GM23248 (cell line): ENCODE data around the gene MSANTD1. TPM values are rescaled to one million over a fixed set of nuclear protein-coding genes. Genes with fewer than 3 reads are reported as not detected.

Source experiments
- DNase-seq: peaks from one replicate; pipeline ENCODE4 v3.0.0-alpha.2; 2015
- H2AFZ ChIP-seq: fragments of 200-600 bp; sonication (generic); 2 replicates; pipeline ENCODE4 v1.6.1; 2016; ENCODE audit warnings: antibody characterized with exemption
- H3F3A ChIP-seq: fragments of 200-600 bp; sonication (generic); 2 replicates; pipeline ENCODE4 v1.6.1; 2016; ENCODE audit warnings: mild to moderate bottlenecking, antibody characterized with exemption, mixed run types; ENCODE audit not compliant: insufficient read depth
- H3K27ac ChIP-seq: fragments of 200-600 bp; sonication (generic); 2 replicates; pipeline ENCODE4 v1.5.1; 2016; ENCODE audit warnings: mild to moderate bottlenecking
- H3K27me3 ChIP-seq: fragments of 200-600 bp; sonication (generic); replicated peaks from 2 replicates; pipeline ENCODE4 v1.6.1; 2016; ENCODE audit warnings: mild to moderate bottlenecking; ENCODE audit not compliant: insufficient read depth
- H3K36me3 ChIP-seq: fragments of 200-600 bp; sonication (generic); 2 replicates; pipeline ENCODE4 v1.6.1; 2016; ENCODE audit warnings: low read depth, mild to moderate bottlenecking
- H3K4me1 ChIP-seq: fragments of 200-600 bp; sonication (generic); 2 replicates; pipeline ENCODE4 v1.6.1; 2016; ENCODE audit warnings: mild to moderate bottlenecking; ENCODE audit not compliant: insufficient read depth
- H3K4me2 ChIP-seq: fragments of 200-600 bp; sonication (generic); one replicate; pipeline ENCODE4 v1.6.1; 2016; ENCODE audit warnings: mild to moderate bottlenecking; ENCODE audit not compliant: unreplicated experiment
- H3K4me3 ChIP-seq: fragments of 200-600 bp; sonication (generic); 2 replicates; pipeline ENCODE4 v1.5.1; 2016; ENCODE audit warnings: mild to moderate bottlenecking
- H3K79me2 ChIP-seq: fragments of 200-600 bp; sonication (generic); 2 replicates; pipeline ENCODE4 v1.6.1; 2016; ENCODE audit warnings: mild to moderate bottlenecking; ENCODE audit not compliant: insufficient read depth
- H3K9ac ChIP-seq: fragments of 200-600 bp; sonication (generic); 2 replicates; pipeline ENCODE4 v1.6.1; 2016; ENCODE audit warnings: mild to moderate bottlenecking
- H3K9me2 ChIP-seq: fragments of 200-600 bp; sonication (generic); 2 replicates; pipeline ENCODE4 v1.6.1; 2016; ENCODE audit warnings: mixed run types, mild to moderate bottlenecking, moderate library complexity; ENCODE audit not compliant: insufficient read depth
- H3K9me3 ChIP-seq: fragments of 200-600 bp; sonication (generic); one replicate; pipeline ENCODE4 v1.6.1; 2017; ENCODE audit warnings: low read depth
- H4K20me1 ChIP-seq: fragments of 200-600 bp; sonication (generic); 2 replicates; pipeline ENCODE4 v1.6.0; 2016; ENCODE audit not compliant: insufficient read depth
- EZH2 ChIP-seq: fragments of 200-600 bp; sonication (generic); IDR thresholded peaks from 2 replicates; pipeline ENCODE4 v1.6.1; 2018; ENCODE audit warnings: antibody characterized with exemption, mild to moderate bottlenecking; ENCODE audit not compliant: insufficient read depth, poor library complexity, severe bottlenecking
- EZH2phosphoT487 ChIP-seq: fragments of 200-600 bp; sonication (generic); IDR thresholded peaks from 2 replicates; pipeline ENCODE4 v1.6.1; 2018; ENCODE audit warnings: antibody characterized with exemption, moderate library complexity, mild to moderate bottlenecking, low read depth; ENCODE audit not compliant: insufficient read depth
- WGBS, 2 experiments: methylation state at CpG; one replicate each; pipeline ENCODE4 v1.1.6; 2015 to 2017; ENCODE audit warnings: low lambda C conversion rate in 2 of 2, low coverage in 1 of 2; ENCODE audit errors: missing lambda C conversion rate in 2 of 2; 5-methylcytosine and 5-hydroxymethylcytosine counted together
- in situ Hi-C: fragments of 300-500 bp; cut with MboI; formaldehyde crosslinking; loops from 2 replicates; pipeline ENCODE4 v1.15.0; 2020
- polyA plus RNA-seq: library from polyadenylated mRNA; unstranded; fragments of >200 nt; fragmentation: Nextera tagmentation; extraction: Ambion mirVana; gene quantifications from 2 replicates; pipeline ENCODE4 v1.2.1, GENCODE V29; 2016
- total RNA-seq: library from RNA; depleted of rRNA; stranded (reverse); fragments of >200 nt; shearing (Covaris generic); gene quantifications from 2 replicates; pipeline ENCODE4 v1.2.3, GENCODE V29; 2014

MSANTD1 gene
- total and polyA plus RNA-seq, 2 experiments from 2014 or later = not detected

GRCh38 chr4:3206439-3207100 lies 42.4 kb upstream of the MSANTD1 start:
- Histone ChIP-seq H3K27me3 (no peaks in the 10 kb centered on the region), H2AFZ (no peak overlapping the region), H3K4me2 (no peak overlapping the region), H3K36me3 (peaks cover 24% of the 10 kb centered on the region), H3K4me3 (no peak overlapping the region), H3K9me2 (no peaks in the 10 kb centered on the region), H3F3A (peaks cover 22% of the 10 kb centered on the region), H3K9me3 (no peaks in the 10 kb centered on the region), H3K9ac (no peak overlapping the region), H4K20me1 (no peaks in the 10 kb centered on the region), H3K79me2 (no peaks in the 10 kb centered on the region), H3K4me1 (peaks cover 18% of the 10 kb centered on the region), H3K27ac (no peak overlapping the region)
- no peak for TF ChIP-seq EZH2phosphoT487
- TF ChIP-seq EZH2 = no peak
- no peak for DNase-seq
- 98% methylated on average over 18 of the region's 18 CpGs for WGBS, 2 experiments
- in situ Hi-C loops = no loop called here

- DNase-seq = peak; percentile 47
- TF ChIP-seq EZH2 (no peak), EZH2phosphoT487 (no peak)
- no peaks in the 10 kb centered on the region for H3K27me3 ChIP-seq
- H4K20me1 ChIP-seq = no peaks in the 10 kb centered on the region
- H3F3A ChIP-seq = peaks cover 22% of the 10 kb centered on the region
- no peak overlapping the region for H3K9ac ChIP-seq
- H3K27ac ChIP-seq = no peak overlapping the region
- H3K79me2 ChIP-seq = no peaks in the 10 kb centered on the region
- no peaks in the 10 kb centered on the region for H3K9me2 ChIP-seq
- no peak overlapping the region for H3K4me3 ChIP-seq
- in situ Hi-C loops = no loop called here
- H3K9me3 ChIP-seq = no peaks in the 10 kb centered on the region
- no peak overlapping the region for H3K4me2 ChIP-seq
- peaks cover 24% of the 10 kb centered on the region for H3K36me3 ChIP-seq
- 72 to 82% methylated on average over 5 of the region's 5 CpGs for WGBS, 2 experiments
- no peak overlapping the region for H2AFZ ChIP-seq
- peaks cover 18% of the 10 kb centered on the region for H3K4me1 ChIP-seq
Measured at GRCh38 chr4:3207531-3208037, 41.4 kb upstream of the MSANTD1 start.

- Histone ChIP-seq H3K27ac (no peak overlapping the region), H3K4me2 (no peak overlapping the region), H4K20me1 (no peaks in the 10 kb centered on the region), H3K27me3 (no peaks in the 10 kb centered on the region), H3K4me1 (peaks cover 13% of the 10 kb centered on the region), H3K9ac (no peak overlapping the region), H3K9me2 (no peaks in the 10 kb centered on the region), H3K79me2 (no peaks in the 10 kb centered on the region), H3K9me3 (no peaks in the 10 kb centered on the region), H3F3A (peaks cover 10% of the 10 kb centered on the region), H3K36me3 (peaks cover 25% of the 10 kb centered on the region), H3K4me3 (no peak overlapping the region), H2AFZ (no peak overlapping the region)
- WGBS, 2 experiments = 98% methylated on average over 14 of the region's 14 CpGs
- no peak for DNase-seq
- in situ Hi-C loops = no loop called here
- no peak for TF ChIP-seq EZH2
- no peak for TF ChIP-seq EZH2phosphoT487
Measured at GRCh38 chr4:3208826-3209225, 40.1 kb upstream of the MSANTD1 start.

- WGBS, 2 experiments = 97% methylated on average over 17 of the region's 17 CpGs
- H3K9ac ChIP-seq = no peak overlapping the region
- H3K36me3 ChIP-seq = peaks cover 34% of the 10 kb centered on the region
- H3F3A ChIP-seq = peaks cover 2% of the 10 kb centered on the region; the same call in 1 of the 2 replicates
- H3K79me2 ChIP-seq = no peaks in the 10 kb centered on the region
- no peaks in the 10 kb centered on the region for H3K9me2 ChIP-seq
- no peak for TF ChIP-seq EZH2phosphoT487
- no peak for TF ChIP-seq EZH2
- H4K20me1 ChIP-seq = no peaks in the 10 kb centered on the region
- H3K27me3 ChIP-seq = no peaks in the 10 kb centered on the region
- H3K4me1 ChIP-seq = peaks cover 4% of the 10 kb centered on the region; the same call in 1 of the 2 replicates
- H3K27ac ChIP-seq = no peak overlapping the region
- DNase-seq = no peak
- H2AFZ ChIP-seq = no peak overlapping the region
- no peaks in the 10 kb centered on the region for H3K9me3 ChIP-seq
- H3K4me2 ChIP-seq = no peak overlapping the region
- H3K4me3 ChIP-seq = no peak overlapping the region
- in situ Hi-C loops = no loop called here
Measured at GRCh38 chr4:3209551-3210325, 39.2 kb upstream of the MSANTD1 start.
